ENCODE results near the gene EXPH5. TPM values are rescaled to one million over a fixed set of nuclear protein-coding genes. Genes with fewer than 3 reads are reported as not detected.

EXPH5 gene
- total RNA-seq, 1 donor from 2014 or later, result 32.8 TPM

- no peaks in the 10 kb centered on the region for H3K27me3 Mint-ChIP-seq
These were observed 118.7 kb downstream of the EXPH5 start for GRCh38 chr11:108474664-108475463.

GRCh38 chr11:108472681-108473080 lies 120.9 kb downstream of the EXPH5 start:
- Mint-ChIP-seq H3K27ac (no peak overlapping the region), H3K4me3 (ENCODE audit: low read depth) (no peak overlapping the region), H3K9me3 (ENCODE audit: low read depth) (peaks cover 3% of the 10 kb centered on the region), H3K27me3 (no peaks in the 10 kb centered on the region), H3K4me1 (ENCODE audit: low read depth) (peaks cover 9% of the 10 kb centered on the region), H3K36me3 (ENCODE audit: insufficient read depth) (peaks cover 7% of the 10 kb centered on the region)
- TF ChIP-seq CTCF (IDR thresholded peaks at IDR 0.05; ENCODE audit: unreplicated experiment), result no peak
- DNase-seq (ENCODE audit: low spot score, unreplicated experiment), result no peak

More at GRCh38 chr11:108474664-108475463, 118.7 kb downstream of the EXPH5 start:
- Mint-ChIP-seq H3K9me3 (ENCODE audit: low read depth) (peaks cover 3% of the 10 kb centered on the region), H3K36me3 (ENCODE audit: insufficient read depth) (peaks cover 9% of the 10 kb centered on the region), H3K4me1 (ENCODE audit: low read depth) (peaks cover 7% of the 10 kb centered on the region), H3K27ac (no peak overlapping the region), H3K4me3 (ENCODE audit: low read depth) (no peak overlapping the region)
- TF ChIP-seq CTCF (IDR thresholded peaks at IDR 0.05; ENCODE audit: unreplicated experiment), result no peak
- DNase-seq (ENCODE audit: low spot score, unreplicated experiment), result no peak

GRCh38 chr11:108468478-108468864 lies 125.1 kb downstream of the EXPH5 start:
- Mint-ChIP-seq H3K4me1 (ENCODE audit: low read depth) (peaks cover 14% of the 10 kb centered on the region), H3K27me3 (no peaks in the 10 kb centered on the region), H3K27ac (peak overlapping the region; percentile 0), H3K4me3 (ENCODE audit: low read depth) (no peak overlapping the region), H3K9me3 (ENCODE audit: low read depth) (peaks cover 3% of the 10 kb centered on the region), H3K36me3 (ENCODE audit: insufficient read depth) (peaks cover 3% of the 10 kb centered on the region)
- TF ChIP-seq CTCF (IDR thresholded peaks at IDR 0.05; ENCODE audit: unreplicated experiment), result no peak
- DNase-seq (ENCODE audit: low spot score, unreplicated experiment), result no peak

GRCh38 chr11:108467091-108467823 lies 126.3 kb downstream of the EXPH5 start, which contains the start of gene C11orf65:
TSS of gene C11orf65 (minus strand) at chr11:108467529. CDS start at chr11:108461559, 5,970 bp downstream.
- no peaks in the 10 kb centered on the region for H3K27me3 Mint-ChIP-seq
- H3K4me3 Mint-ChIP-seq (ENCODE audit: low read depth), result peak within 1 kb of the TSS; percentile 98
- peaks cover 3% of the 10 kb centered on the region for H3K36me3 Mint-ChIP-seq (ENCODE audit: insufficient read depth)
- H3K27ac Mint-ChIP-seq, result peak within 1 kb of the TSS; percentile 100
- H3K4me1 Mint-ChIP-seq (ENCODE audit: low read depth), result peaks cover 14% of the 10 kb centered on the region
- H3K9me3 Mint-ChIP-seq (ENCODE audit: low read depth), result peaks cover 3% of the 10 kb centered on the region
- no peak for TF ChIP-seq CTCF (IDR thresholded peaks at IDR 0.05; ENCODE audit: unreplicated experiment)
- DNase-seq (ENCODE audit: low spot score, unreplicated experiment), result peak; percentile 85

- Mint-ChIP-seq H3K9me3 (ENCODE audit: low read depth) (peaks cover 3% of the 10 kb centered on the region), H3K4me3 (ENCODE audit: low read depth) (peak overlapping the region; percentile 98), H3K36me3 (ENCODE audit: insufficient read depth) (peaks cover 2% of the 10 kb centered on the region), H3K4me1 (ENCODE audit: low read depth) (peaks cover 14% of the 10 kb centered on the region), H3K27me3 (no peaks in the 10 kb centered on the region), H3K27ac (peak overlapping the region; percentile 100)
- no peak for DNase-seq (ENCODE audit: low spot score, unreplicated experiment)
- no peak for TF ChIP-seq CTCF (IDR thresholded peaks at IDR 0.05; ENCODE audit: unreplicated experiment)
These were observed 127.2 kb downstream of the EXPH5 start for GRCh38 chr11:108466405-108466804.
